Pericardium fibroblast (primary cell): ENCODE measurements around the gene SLC45A2. TPM values are rescaled to one million over a fixed set of nuclear protein-coding genes. Genes with fewer than 3 reads are reported as not detected.

Experiments
- total RNA-seq: library from RNA; depleted of rRNA; stranded (reverse); fragments of >200 nt; gene quantifications from 2 replicates; pipeline ENCODE4 v1.2.3, GENCODE V29; 2015

SLC45A2 gene
- total RNA-seq: not detected in 2 replicates

GRCh38 chr5:33984671-33985124 is at the start of gene SLC45A2:
SLC45A2 (minus strand) TSS chr5:33984693; CDS start chr5:33984583, 110 bp downstream.

GRCh38 chr5:34007621-34008600 is 23.4 kb upstream of the SLC45A2 start, which contains the start of gene AMACR:
AMACR (minus strand) TSS chr5:34008050; CDS start chr5:34008019, 31 bp downstream.

GRCh38 chr5:33936381-33937016 is 48.0 kb downstream of the SLC45A2 start, which contains the start of gene RXFP3:
RXFP3 (plus strand) TSS chr5:33936386; CDS start chr5:33936741, 355 bp downstream.

Other genes with a start within 250 kb of the SLC45A2 start
- 39.5 and 64.2 TPM in 2 replicates for gene ADAMTS12, start 92.7 kb downstream of the SLC45A2 start, total RNA-seq
- not detected in 2 replicates for gene RXFP3, start 48.3 kb downstream of the SLC45A2 start, total RNA-seq
- gene AMACR, start 23.4 kb upstream of the SLC45A2 start, total RNA-seq: 4.0 and 4.6 TPM in 2 replicates
- gene C1QTNF3, start 58.5 kb upstream of the SLC45A2 start, total RNA-seq: 0.35 and 1.1 TPM in 2 replicates